GM12864 (cell line): ENCODE data around the gene GATA2.

Experiments
- DNase-seq: peaks from one replicate; pipeline ENCODE4 v3.0.0-alpha.2; 2011; ENCODE audit warnings: low read depth
- H3K4me3 ChIP-seq: 2 replicates; pipeline ENCODE4 v1.5.1; 2011; ENCODE audit warnings: mild to moderate bottlenecking, low read depth, low read length, control low read depth
- TF ChIP-seq, protein P1 (sequence below): IDR thresholded peaks from 2 replicates; pipeline ENCODE4 v1.5.1; 2011; ENCODE audit warnings: low read depth, mild to moderate bottlenecking, moderate library complexity, low read length, control low read depth, inconsistent platforms; ENCODE audit errors: missing control alignments

The GATA2 gene

DNA sequence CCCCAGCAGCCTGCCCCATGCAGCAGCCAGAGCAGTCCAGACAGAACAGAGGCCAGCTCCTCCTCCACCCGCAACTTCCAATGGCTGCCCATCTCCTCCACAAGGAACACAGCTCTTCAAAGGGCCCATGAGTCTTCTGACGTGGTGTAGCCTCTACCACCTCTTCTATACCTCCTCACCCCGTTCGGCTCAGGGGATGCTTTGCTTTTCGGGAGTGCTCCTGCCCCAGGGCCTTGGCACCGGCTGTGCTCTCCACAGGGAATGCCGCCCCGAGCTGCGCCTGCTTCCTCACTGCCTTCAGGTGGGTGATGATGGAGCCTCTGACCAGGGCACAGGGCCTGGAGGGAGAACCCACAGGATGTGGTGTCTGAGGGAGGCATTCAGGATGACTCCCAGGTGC lies 40.9 kb downstream of the GATA2 start:
- H3K4me3 ChIP-seq, result no peak overlapping the region
- no peak for DNase-seq
- TF ChIP-seq, protein P1, sequence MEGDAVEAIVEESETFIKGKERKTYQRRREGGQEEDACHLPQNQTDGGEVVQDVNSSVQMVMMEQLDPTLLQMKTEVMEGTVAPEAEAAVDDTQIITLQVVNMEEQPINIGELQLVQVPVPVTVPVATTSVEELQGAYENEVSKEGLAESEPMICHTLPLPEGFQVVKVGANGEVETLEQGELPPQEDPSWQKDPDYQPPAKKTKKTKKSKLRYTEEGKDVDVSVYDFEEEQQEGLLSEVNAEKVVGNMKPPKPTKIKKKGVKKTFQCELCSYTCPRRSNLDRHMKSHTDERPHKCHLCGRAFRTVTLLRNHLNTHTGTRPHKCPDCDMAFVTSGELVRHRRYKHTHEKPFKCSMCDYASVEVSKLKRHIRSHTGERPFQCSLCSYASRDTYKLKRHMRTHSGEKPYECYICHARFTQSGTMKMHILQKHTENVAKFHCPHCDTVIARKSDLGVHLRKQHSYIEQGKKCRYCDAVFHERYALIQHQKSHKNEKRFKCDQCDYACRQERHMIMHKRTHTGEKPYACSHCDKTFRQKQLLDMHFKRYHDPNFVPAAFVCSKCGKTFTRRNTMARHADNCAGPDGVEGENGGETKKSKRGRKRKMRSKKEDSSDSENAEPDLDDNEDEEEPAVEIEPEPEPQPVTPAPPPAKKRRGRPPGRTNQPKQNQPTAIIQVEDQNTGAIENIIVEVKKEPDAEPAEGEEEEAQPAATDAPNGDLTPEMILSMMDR, result no peak

DNA sequence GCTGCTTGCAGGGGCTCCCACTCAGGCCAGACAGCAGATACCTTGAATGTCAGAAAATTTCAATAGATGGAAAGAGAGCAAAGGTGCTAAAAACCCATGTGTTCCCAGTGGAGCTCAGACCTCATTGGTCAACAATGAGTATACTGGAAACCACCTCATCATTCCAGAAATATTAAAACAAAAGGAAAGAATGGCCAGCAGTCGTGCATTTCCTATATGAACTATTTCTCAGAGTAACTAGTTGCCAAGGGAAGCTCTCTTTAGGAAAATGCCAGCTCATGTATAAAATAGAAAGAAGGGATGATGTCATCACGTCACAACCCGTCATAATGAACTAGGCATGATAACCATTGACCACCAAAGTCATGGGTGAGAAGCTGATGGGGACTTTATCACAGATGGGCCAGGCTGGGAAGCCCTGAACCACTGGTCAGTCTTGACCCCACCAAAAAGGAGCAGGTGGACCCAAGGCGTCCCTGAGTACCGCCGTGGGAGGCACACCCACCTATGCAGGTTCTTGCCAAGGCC lies 43.8 kb downstream of the GATA2 start:
- DNase-seq, result no peak
- H3K4me3 ChIP-seq, result no peak overlapping the region
- TF ChIP-seq, protein P1, result no peak

DNA sequence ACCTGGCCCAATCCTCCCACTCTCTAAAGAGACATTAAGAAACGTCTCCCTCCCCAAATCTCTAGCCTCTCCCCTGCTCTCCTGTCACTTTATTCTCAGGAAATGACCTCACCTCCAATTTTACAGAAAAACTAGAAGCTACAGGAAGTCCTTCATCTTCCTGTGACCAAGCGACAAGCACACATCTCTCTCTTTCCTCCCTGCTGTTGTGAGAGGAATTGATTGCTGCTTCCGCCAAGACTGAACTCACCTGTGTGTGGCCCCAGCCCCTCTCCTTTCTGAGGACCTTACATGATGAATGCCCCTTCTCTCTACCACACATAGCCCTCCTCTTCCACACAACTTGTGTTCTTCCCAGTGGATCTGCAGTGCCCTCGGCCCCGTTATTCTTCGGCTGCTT lies 44.5 kb downstream of the GATA2 start:
- TF ChIP-seq, protein P1, result no peak
- no peak overlapping the region for H3K4me3 ChIP-seq
- DNase-seq, result no peak

- DNase-seq, result peak; percentile 48
- no peak overlapping the region for H3K4me3 ChIP-seq
- TF ChIP-seq, protein P1, result no peak
Measured at GRCh38 chr3:128447561-128448013, 45.4 kb downstream of the GATA2 start.

- H3K4me3 ChIP-seq, result no peak overlapping the region
- TF ChIP-seq, protein P1, result no peak
- no peak for DNase-seq
Measured at GRCh38 chr3:128446821-128447220, 46.2 kb downstream of the GATA2 start.

GRCh38 chr3:128445357-128445756 lies 47.6 kb downstream of the GATA2 start:
- TF ChIP-seq, protein P1, result no peak
- no peak for DNase-seq
- H3K4me3 ChIP-seq, result no peak overlapping the region

- DNase-seq, result no peak
- H3K4me3 ChIP-seq, result no peak overlapping the region
- TF ChIP-seq, protein P1, result no peak
Measured at GRCh38 chr3:128443771-128444170, 49.2 kb downstream of the GATA2 start.
